K562 treated with DMSO at 1 percent for 24 hours (cell line): ENCODE results near the gene FAM20B. TPM values are rescaled to one million over a fixed set of nuclear protein-coding genes. Genes with fewer than 3 reads are reported as not detected.

Source experiments
- total RNA-seq: library from RNA; unstranded; fragments of 300-600 nt; gene quantifications from 2 replicates; pipeline ENCODE4 v1.2.3, GENCODE V29; 2022; ENCODE audit warnings: low read depth; ENCODE audit not compliant: insufficient read depth

Gene FAM20B, protein sequence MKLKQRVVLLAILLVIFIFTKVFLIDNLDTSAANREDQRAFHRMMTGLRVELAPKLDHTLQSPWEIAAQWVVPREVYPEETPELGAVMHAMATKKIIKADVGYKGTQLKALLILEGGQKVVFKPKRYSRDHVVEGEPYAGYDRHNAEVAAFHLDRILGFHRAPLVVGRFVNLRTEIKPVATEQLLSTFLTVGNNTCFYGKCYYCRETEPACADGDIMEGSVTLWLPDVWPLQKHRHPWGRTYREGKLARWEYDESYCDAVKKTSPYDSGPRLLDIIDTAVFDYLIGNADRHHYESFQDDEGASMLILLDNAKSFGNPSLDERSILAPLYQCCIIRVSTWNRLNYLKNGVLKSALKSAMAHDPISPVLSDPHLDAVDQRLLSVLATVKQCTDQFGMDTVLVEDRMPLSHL
- total RNA-seq, result 23.7 and 25.6 TPM in 2 replicates

DNA sequence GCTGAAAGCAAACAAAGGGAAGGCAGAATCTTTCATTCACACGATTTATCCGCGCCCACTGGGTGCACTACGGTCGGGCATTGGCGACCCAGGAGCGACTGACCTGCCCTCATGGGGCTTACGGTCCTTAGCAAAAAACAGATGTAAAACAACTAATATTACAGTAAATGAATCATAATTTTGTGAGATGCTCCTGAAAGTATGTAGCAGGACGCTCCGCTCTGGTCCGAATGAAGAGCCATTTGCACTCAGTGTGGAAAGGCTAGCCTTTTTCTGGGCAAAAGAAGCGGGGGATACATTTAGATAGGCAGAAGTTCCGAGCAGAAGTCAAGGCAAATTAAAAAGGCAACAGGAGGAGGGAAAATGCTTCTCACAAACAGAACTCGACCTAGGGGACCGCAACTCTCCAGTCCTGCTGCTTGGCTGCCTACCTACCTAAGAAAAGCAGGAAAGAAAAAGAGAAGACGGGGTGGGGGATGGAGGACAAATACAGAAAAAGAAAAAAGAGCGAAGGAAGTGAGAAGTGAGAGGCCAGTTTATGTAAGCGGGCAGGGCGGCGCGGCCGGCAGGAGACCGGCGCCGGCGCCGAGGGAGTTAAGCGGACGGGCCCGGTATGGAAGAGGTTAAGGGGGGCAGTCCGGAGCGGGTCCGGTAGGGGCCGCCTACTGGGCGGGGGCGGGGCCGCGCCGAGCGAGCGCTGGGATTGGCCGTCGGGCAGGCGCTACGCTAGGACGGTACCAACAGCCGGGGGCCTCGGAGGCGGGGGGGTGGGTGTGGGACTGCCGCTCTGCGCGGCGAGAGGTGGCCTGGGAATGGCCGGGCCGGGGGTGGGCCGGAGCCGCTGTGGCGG, at the start of gene FAM20B:
Gene FAM20B (plus strand): TSS at position 770 of the 850 bp plus-strand sequence. CDS start 17,954 bp downstream, outside the sequence.

DNA sequence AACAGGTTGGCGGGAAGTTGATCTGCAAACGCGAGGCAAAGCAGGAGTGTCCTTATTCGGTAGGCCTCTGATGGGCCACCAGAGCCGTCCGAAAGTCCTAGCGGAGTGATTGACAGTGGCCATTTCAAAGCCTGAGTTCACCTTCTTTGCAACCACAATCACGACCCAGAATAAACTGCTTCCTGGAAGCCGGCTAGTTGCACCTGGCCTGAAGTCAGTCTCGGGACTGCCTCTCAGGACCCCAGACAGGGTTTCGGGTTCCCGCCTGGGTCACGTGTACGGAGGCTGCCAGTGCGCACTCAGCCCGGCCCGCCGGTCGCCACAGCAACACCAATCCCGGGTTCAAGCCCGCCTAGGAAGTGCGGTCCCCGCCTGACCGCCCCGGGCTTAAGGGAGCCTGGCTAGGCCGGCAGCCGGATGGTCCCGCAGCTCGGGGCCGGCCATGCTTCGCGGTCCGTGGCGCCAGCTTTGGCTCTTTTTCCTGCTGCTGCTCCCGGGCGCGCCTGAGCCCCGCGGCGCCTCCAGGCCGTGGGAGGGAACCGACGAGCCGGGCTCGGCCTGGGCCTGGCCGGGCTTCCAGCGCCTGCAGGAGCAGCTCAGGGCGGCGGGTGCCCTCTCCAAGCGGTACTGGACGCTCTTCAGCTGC, 56.1 kb downstream of the FAM20B start, which contains the start of gene TOR3A:
Gene TOR3A (plus strand): TSS at position 384 of the 646 bp plus-strand sequence. CDS start 59 bp downstream, at position 443.

Other genes starting within 250 kb of the FAM20B start
- gene ANGPTL1, start 154.8 kb upstream of the FAM20B start, total RNA-seq, result not detected in 2 replicates
- 68.2 and 72.5 TPM in 2 replicates for gene TOR3A, start 56.2 kb downstream of the FAM20B start, total RNA-seq
- gene ABL2, start 203.8 kb downstream of the FAM20B start, total RNA-seq, result 7.8 and 9.3 TPM in 2 replicates